GM12873 (cell line): ENCODE data around the gene KNDC1.

Experiments used
- CTCF ChIP-seq: IDR thresholded peaks from 2 replicates; pipeline ENCODE4 v1.5.1; 2012; ENCODE audit warnings: low read depth, mild to moderate bottlenecking, moderate library complexity, low read length, control low read depth; ENCODE audit not compliant: insufficient read depth; ENCODE audit errors: missing control alignments

The KNDC1 gene

GRCh38 chr10:133242611-133243356, 82.8 kb downstream of the KNDC1 start:
- TF ChIP-seq CTCF = no peak

GRCh38 chr10:133243593-133243992, 83.6 kb downstream of the KNDC1 start:
- no peak for TF ChIP-seq CTCF

DNA sequence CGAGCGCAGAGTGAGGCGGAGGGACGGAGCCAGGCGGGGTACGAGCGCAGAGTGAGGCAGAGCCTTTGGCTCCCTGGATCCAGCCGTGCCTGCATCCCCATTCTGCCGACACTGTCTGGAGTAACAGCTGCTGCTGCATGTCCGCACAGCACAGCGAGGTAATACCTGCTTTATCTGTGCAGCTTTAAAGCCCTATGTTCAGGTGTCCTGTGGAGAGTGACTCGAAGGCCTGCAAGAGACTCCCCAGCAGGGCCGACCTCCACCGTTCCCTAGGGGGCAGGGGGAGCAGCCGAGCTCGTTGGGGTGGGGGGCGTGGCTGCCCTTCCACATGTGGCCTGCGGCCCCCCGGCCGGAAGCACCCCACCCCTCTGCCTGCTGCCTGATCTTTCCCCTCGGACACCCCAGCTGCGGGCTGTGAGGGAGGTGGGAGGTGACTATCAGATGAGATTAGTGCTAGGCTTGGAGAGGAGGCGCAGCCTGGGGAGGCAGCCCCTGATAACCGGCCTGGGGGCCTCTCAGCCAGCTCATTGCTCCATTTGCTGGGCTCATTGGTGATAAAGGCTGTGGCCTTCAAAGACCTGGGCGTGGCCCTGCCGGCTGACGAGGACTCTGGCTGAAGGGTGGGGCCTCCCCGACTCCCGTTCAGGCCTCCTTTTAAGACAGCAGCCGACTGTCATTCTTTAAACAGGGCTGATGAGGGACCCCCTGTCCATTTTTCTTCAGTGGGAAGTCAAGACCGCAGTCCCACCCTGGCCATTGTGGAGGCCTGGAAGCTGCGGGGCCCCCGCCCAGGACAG, 85.6 kb downstream of the KNDC1 start:
- no peak for TF ChIP-seq CTCF

- no peak for TF ChIP-seq CTCF
Observed at GRCh38 chr10:133246236-133246626, 86.2 kb downstream of the KNDC1 start.

DNA sequence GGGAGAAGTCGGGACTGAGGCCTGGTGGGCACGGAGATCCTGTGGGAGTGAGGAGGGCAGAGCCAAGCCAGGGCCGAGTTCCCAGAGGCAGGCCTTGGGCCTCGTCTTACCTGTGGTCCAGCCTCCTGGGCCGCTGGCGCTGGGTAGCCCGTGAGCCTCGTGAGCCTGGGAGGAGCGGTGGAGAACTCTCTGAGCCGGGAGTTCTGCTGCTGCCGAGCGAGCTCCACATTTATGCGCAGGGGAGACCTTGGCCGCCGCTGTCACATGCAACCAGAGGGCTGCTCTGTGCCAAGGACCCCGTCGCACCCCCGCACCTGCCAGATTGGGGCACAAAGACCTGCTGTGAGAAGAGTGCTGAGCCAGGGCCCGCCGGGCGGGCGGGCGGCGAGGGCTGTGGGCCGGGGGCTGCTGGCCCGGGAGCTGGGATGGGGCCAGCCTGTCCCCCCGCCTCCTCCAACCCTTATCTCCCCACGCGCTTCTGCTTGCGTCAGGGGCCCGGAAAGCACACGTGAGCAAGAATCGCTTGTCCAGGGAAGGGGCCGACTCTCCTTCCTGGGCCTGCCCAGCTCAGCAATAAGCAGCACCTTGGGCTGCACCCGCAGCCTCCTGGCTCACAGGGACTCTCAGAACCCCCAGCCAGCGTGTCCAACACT, 87.8 kb downstream of the KNDC1 start:
- TF ChIP-seq CTCF = no peak

GRCh38 chr10:133248334-133248715, 88.3 kb downstream of the KNDC1 start:
- TF ChIP-seq CTCF = no peak
